GM18868 (cell line): ENCODE measurements around the gene SMIM34.
A peak's percentile ranks its signal among the peaks of the same experiment; 100 is the strongest.
"Not testable (repeated sequence)": the region's sequence is repeated elsewhere in the genome, so short reads cannot be mapped to it uniquely, and the experiment has no call there.

Source experiments
- ATAC-seq: cut with Tn5 transposase; IDR thresholded peaks from one replicate; pipeline ENCODE4 v1.9.1; 2021; ENCODE audit warnings: mild to moderate bottlenecking, moderate library complexity; ENCODE audit not compliant: unreplicated experiment

Gene SMIM34

GRCh38 chr21:34423805-34424204 is at the start of gene SMIM34:
TSS of gene SMIM34 (minus strand) at chr21:34423951. CDS start at chr21:34423839, 112 bp downstream.
- ATAC-seq = not testable (repeated sequence)

GRCh38 chr21:34467333-34467732 is 43.6 kb upstream of the SMIM34 start:
- not testable (repeated sequence) for ATAC-seq

GRCh38 chr21:34459426-34459825 is 35.7 kb upstream of the SMIM34 start:
- not testable (repeated sequence) for ATAC-seq

GRCh38 chr21:34458266-34458665 is 34.5 kb upstream of the SMIM34 start:
- not testable (repeated sequence) for ATAC-seq

- ATAC-seq = not testable (repeated sequence)
Measured at GRCh38 chr21:34456180-34456579, 32.4 kb upstream of the SMIM34 start.

- ATAC-seq = not testable (repeated sequence)
Measured at GRCh38 chr21:34455628-34456027, 31.9 kb upstream of the SMIM34 start.

- ATAC-seq = not testable (repeated sequence)
Measured at GRCh38 chr21:34447018-34447417, 23.3 kb upstream of the SMIM34 start.

GRCh38 chr21:34443486-34443885 is 19.7 kb upstream of the SMIM34 start:
- ATAC-seq = not testable (repeated sequence)

- not testable (repeated sequence) for ATAC-seq
Measured at GRCh38 chr21:34429710-34430109, 6.0 kb upstream of the SMIM34 start.

GRCh38 chr21:34428441-34428840 is 4.7 kb upstream of the SMIM34 start:
- ATAC-seq = not testable (repeated sequence)

- not testable (repeated sequence) for ATAC-seq
Measured at GRCh38 chr21:34427339-34427738, 3.6 kb upstream of the SMIM34 start.

- ATAC-seq = not testable (repeated sequence)
Measured at GRCh38 chr21:34417448-34418077, 6.2 kb downstream of the SMIM34 start.

- ATAC-seq = not testable (repeated sequence)
Measured at GRCh38 chr21:34407294-34407693, 16.5 kb downstream of the SMIM34 start.

- not testable (repeated sequence) for ATAC-seq
Measured at GRCh38 chr21:34406676-34407075, 17.1 kb downstream of the SMIM34 start.

- not testable (repeated sequence) for ATAC-seq
Measured at GRCh38 chr21:34406102-34406501, 17.6 kb downstream of the SMIM34 start.

GRCh38 chr21:34405686-34406085 is 18.1 kb downstream of the SMIM34 start:
- ATAC-seq = not testable (repeated sequence)

GRCh38 chr21:34404742-34405141 is 19.0 kb downstream of the SMIM34 start:
- not testable (repeated sequence) for ATAC-seq

GRCh38 chr21:34400522-34400921 is 23.2 kb downstream of the SMIM34 start:
- ATAC-seq = not testable (repeated sequence)

- ATAC-seq = peak; percentile 90
Measured at GRCh38 chr21:34383724-34384415, 39.9 kb downstream of the SMIM34 start.

- not testable (repeated sequence) for ATAC-seq
Measured at GRCh38 chr21:34383138-34383537, 40.6 kb downstream of the SMIM34 start.

GRCh38 chr21:34375619-34375972 is 48.2 kb downstream of the SMIM34 start:
- peak; percentile 62 for ATAC-seq

- peak; percentile 96 for ATAC-seq
Measured at GRCh38 chr21:34374940-34375618, 48.7 kb downstream of the SMIM34 start, which contains the start of gene SMIM11. TSS of gene SMIM11 (plus strand) at chr21:34375507. CDS start at chr21:34379505, 3,998 bp downstream.
